SK-N-MC (cell line): ENCODE results near the gene DYNC2I2.

Source experiments
- EZH2 ChIP-seq: fragments of 200-600 bp; sonication (generic); IDR thresholded peaks from one replicate; pipeline ENCODE4 v1.6.1; 2017; ENCODE audit warnings: antibody characterized with exemption
- POLR2AphosphoS5 ChIP-seq: IDR thresholded peaks from 2 replicates; pipeline ENCODE4 v1.6.1; 2012; ENCODE audit warnings: mild to moderate bottlenecking, low read depth, low read length, borderline replicate concordance

DNA sequence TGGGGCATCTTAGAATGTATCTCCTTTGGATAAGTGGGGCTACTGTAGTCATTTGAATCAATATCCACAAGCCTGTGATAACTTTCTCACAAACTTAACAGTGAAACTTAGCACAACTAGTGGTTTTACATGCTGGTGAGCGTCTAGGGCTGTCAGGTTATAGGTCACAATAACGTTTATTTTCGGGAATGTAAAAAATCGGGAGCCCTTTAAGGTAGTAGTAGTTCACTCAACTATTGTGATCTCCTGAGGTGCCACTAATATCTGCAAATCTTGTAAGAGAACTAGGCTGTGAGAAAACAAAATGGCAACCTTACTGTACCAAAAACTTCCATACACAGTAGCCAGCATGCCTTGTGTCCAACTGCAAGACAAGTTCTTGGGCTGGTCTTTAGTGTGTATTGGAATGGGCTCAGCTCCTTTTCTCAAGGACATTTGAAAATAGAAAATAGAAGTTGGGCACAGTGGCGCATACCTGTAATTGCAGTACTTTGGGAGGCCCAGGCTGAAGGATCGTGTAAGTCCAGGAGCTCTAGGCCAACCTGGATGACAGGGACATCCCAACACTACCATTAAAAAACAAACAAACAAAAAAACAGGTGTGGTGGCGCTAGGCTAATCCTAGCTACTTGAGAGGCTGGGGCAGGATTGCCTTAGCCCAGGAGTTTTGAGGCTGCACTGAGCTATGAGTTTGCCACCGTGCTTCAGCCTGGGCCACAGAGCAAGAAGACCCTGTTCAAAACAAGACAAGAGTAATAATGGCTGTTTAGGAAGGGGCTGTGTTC lies 40.5 kb upstream of the DYNC2I2 start:
- TF ChIP-seq EZH2 (no peak), POLR2AphosphoS5 (peak; percentile 54; the same call in 1 of the 2 replicates)
